ENCODE data around the gene FCRL2. TPM values are rescaled to one million over a fixed set of nuclear protein-coding genes. Genes with fewer than 3 reads are reported as not detected.
"Not testable (repeated sequence)": the region's sequence is repeated elsewhere in the genome, so short reads cannot be mapped to it uniquely, and the experiment has no call there.

FCRL2 gene
- total RNA-seq, 1 experiment from 2014 or later: not detected

GRCh38 chr1:157739229-157739901 is 37.6 kb downstream of the FCRL2 start (continued):
- TF ChIP-seq ZNF423 (CRISPR knock-in tag; IDR thresholded peaks at IDR 0.05): no peak

- H3K4me1 Mint-ChIP-seq; DNase-seq (ENCODE audit: low spot score); ATAC-seq; H3K9me3 Mint-ChIP-seq; POLR2A ChIA-PET; H3K36me3 Mint-ChIP-seq; H3K27ac Mint-ChIP-seq; CTCF ChIA-PET; H3K27me3 Mint-ChIP-seq (ENCODE audit: low read depth); H3K4me3 Mint-ChIP-seq: not testable (repeated sequence)
Measured at GRCh38 chr1:157735991-157736390, 40.9 kb downstream of the FCRL2 start.

GRCh38 chr1:157734321-157734720 is 42.6 kb downstream of the FCRL2 start:
- no peak for TF ChIP-seq HMGA2 (CRISPR knock-in tag; IDR thresholded peaks at IDR 0.05)
- no peak for TF ChIP-seq ZNF396 (CRISPR knock-in tag; IDR thresholded peaks at IDR 0.05; ENCODE audit: borderline replicate concordance)
- CTCF ChIA-PET: no interaction called here
- Mint-ChIP-seq H3K36me3 (no peaks in the 10 kb centered on the region), H3K4me1 (no peaks in the 10 kb centered on the region), H3K27ac (no peak overlapping the region), H3K27me3 (ENCODE audit: low read depth) (no peaks in the 10 kb centered on the region), H3K9me3 (peaks cover 6% of the 10 kb centered on the region; the same call in 1 of the 2 replicates), H3K4me3 (no peak overlapping the region)
- POLR2A ChIA-PET: no interaction called here
- ATAC-seq (no peak), DNase-seq (ENCODE audit: low spot score) (no peak)

- ATAC-seq (no peak), DNase-seq (ENCODE audit: low spot score) (no peak)
- no peaks in the 10 kb centered on the region for H3K4me1 Mint-ChIP-seq
- no peaks in the 10 kb centered on the region for H3K36me3 Mint-ChIP-seq
- H3K9me3 Mint-ChIP-seq: peaks cover 4% of the 10 kb centered on the region
- ChIA-PET POLR2A (no interaction called here), CTCF (no interaction called here)
- TF ChIP-seq ZNF423 (CRISPR knock-in tag; IDR thresholded peaks at IDR 0.05): no peak
- TF ChIP-seq PRRX2 (CRISPR knock-in tag; IDR thresholded peaks at IDR 0.05): no peak
- H3K27me3 Mint-ChIP-seq (ENCODE audit: low read depth): no peaks in the 10 kb centered on the region
- no peak overlapping the region for H3K4me3 Mint-ChIP-seq
- no peak overlapping the region for H3K27ac Mint-ChIP-seq
Measured at GRCh38 chr1:157732755-157733154, 44.2 kb downstream of the FCRL2 start.

GRCh38 chr1:157725221-157725577 is 51.7 kb downstream of the FCRL2 start:
- ChIA-PET POLR2A (no interaction called here), CTCF (interaction anchor here (1.4 kb wide), 1 partner anchor 49 kb away, joined by 5 read pairs; no protein-coding TSS in a partner anchor)
- peaks cover 36% of the 10 kb centered on the region for H3K36me3 Mint-ChIP-seq
- ATAC-seq (no peak), DNase-seq (ENCODE audit: low spot score) (no peak)
- TF ChIP-seq STAT6 (CRISPR knock-in tag; conservative IDR thresholded peaks at IDR 0.05; ENCODE audit: low read depth) (no peak), ZNF396 (CRISPR knock-in tag; IDR thresholded peaks at IDR 0.05; ENCODE audit: borderline replicate concordance) (no peak)
- H3K4me1 Mint-ChIP-seq: peaks cover 11% of the 10 kb centered on the region
- H3K27me3 Mint-ChIP-seq (ENCODE audit: low read depth): no peaks in the 10 kb centered on the region; the same call in 1 of the 2 replicates
- H3K27ac Mint-ChIP-seq: no peak overlapping the region
- H3K9me3 Mint-ChIP-seq: peaks cover 42% of the 10 kb centered on the region
- no peak overlapping the region for H3K4me3 Mint-ChIP-seq

- no peak overlapping the region for H3K27ac Mint-ChIP-seq
- ATAC-seq (no peak), DNase-seq (ENCODE audit: low spot score) (no peak)
- peaks cover 36% of the 10 kb centered on the region for H3K36me3 Mint-ChIP-seq
- H3K4me3 Mint-ChIP-seq: no peak overlapping the region
- CTCF ChIA-PET: interaction anchor here (1.4 kb wide), 1 partner anchor 144 kb away, joined by 4 read pairs; no protein-coding TSS in a partner anchor
- POLR2A ChIA-PET: interaction anchor here (0.6 kb wide), 1 partner anchor 80 kb away, joined by 3 read pairs; no protein-coding TSS in a partner anchor
- no peaks in the 10 kb centered on the region; the same call in 1 of the 2 replicates for H3K27me3 Mint-ChIP-seq (ENCODE audit: low read depth)
- peaks cover 46% of the 10 kb centered on the region for H3K9me3 Mint-ChIP-seq
- H3K4me1 Mint-ChIP-seq: peaks cover 11% of the 10 kb centered on the region
- TF ChIP-seq ZNF671 (CRISPR knock-in tag; IDR thresholded peaks at IDR 0.05) (no peak), GABPB1 (CRISPR knock-in tag; IDR thresholded peaks at IDR 0.05) (no peak), NFATC4 (CRISPR knock-in tag; IDR thresholded peaks at IDR 0.05) (no peak), ARID4B (CRISPR knock-in tag; IDR thresholded peaks at IDR 0.05; ENCODE audit: borderline replicate concordance) (no peak), MXD4 (CRISPR knock-in tag; IDR thresholded peaks at IDR 0.05; ENCODE audit: borderline replicate concordance) (no peak), CTCF (IDR thresholded peaks at IDR 0.05) (no peak)
Measured at GRCh38 chr1:157724537-157725220, 52.3 kb downstream of the FCRL2 start.
